ENCODE results near the gene ATXN10. TPM values are rescaled to one million over a fixed set of nuclear protein-coding genes. Genes with fewer than 3 reads are reported as not detected.

Gene ATXN10
- total and polyA plus RNA-seq, 2 of the 8 experiments (the other 6 are each of a cell fraction or from before 2014, with no cell fraction given): 134 to 210 TPM

DNA sequence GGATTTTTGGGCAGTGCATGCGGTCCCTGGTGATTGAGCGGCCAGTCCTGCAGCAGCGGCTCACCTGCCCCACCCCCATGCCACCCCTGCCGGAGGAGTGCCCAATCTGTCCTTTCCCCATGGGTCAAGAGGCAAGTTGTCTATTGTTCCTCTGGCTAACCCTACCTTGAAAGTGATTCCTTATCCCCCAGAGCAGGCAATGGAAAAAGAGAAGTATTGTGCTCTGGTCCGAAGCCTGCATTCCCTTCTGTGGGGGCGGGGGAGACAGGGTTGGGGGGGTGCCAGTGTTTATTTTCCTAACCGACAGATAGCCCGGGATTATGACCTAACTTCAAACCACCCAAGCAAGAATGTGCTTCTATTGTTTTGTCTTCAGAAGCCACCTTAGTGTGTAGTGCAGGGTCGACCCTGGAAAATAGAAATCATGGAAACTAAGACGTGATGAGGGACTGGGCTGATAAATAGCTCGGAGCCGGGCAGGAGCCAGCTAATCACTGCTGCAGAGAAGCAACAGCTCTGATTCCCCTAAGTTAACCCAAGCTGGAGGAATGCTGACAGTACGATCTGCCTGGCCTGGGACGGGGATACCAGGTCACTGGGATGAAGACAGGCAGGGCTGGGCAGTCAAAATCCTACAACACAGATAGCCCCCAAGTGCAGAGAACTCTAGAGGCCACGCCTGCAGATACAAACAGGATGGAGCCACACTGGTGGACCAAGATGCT, 38.7 kb upstream of the ATXN10 start:
- DNase-seq (ENCODE audit: low read depth in 1 of 2, low spot score in 2 of 2): no peak
- H2AFZ ChIP-seq (ENCODE audit: low read length): 0 out of 2 replicates have a peak overlapping the region, but pooled peaks have one; percentile 63
- no peak overlapping the region for H3K4me3 ChIP-seq (ENCODE audit: extremely low read depth in 1 of 4, insufficient read depth in 2 of 4, low read depth in 3 of 4, low read length in 4 of 4)
- peak overlapping the region; percentile 84 for H2BK12ac ChIP-seq (ENCODE audit: low read depth, low read length)
- no peak overlapping the region for H2BK120ac ChIP-seq (replicated peaks; ENCODE audit: low read depth, low read length)
- H3K23me2 ChIP-seq (ENCODE audit: low read depth, low read length): no peaks in the 10 kb centered on the region
- ChIA-PET POLR2A (ENCODE audit: partially characterized antibody) (interaction anchor here (0.6 to 1.6 kb wide), 4 partner anchors 8 to 234 kb away, joined by 3 to 4 read pairs (median 4); no protein-coding TSS in a partner anchor), CTCF (ENCODE audit: partially characterized antibody) (interaction anchor here (0.6 to 1.6 kb wide), 6 partner anchors 9 to 427 kb away, joined by 3 to 5 read pairs (median 4); no protein-coding TSS in a partner anchor)
- H4K91ac ChIP-seq (replicated peaks; ENCODE audit: insufficient read length, low read length): peak overlapping the region; percentile 85
- 52% methylated on average over 15 of the region's 15 CpGs; no CpG with 5 or more reads in 1 of the 2 experiments for WGBS, 2 experiments (ENCODE audit: extremely low coverage in 1 of 2, insufficient coverage in 1 of 2, insufficient read length in 1 of 2, insufficient replicate concordance in 2 of 2, low coverage in 1 of 2, low lambda C conversion rate in 2 of 2, missing lambda C conversion rate in 1 of 2)
- H3K4me1 ChIP-seq (replicated peaks in 1 of 4; ENCODE audit: control insufficient read depth in 3 of 4, insufficient read depth in 4 of 4, low read length in 3 of 4): peaks cover 22 to 31% (median 27%) of the 10 kb centered on the region in 4 experiments
- H3K18ac ChIP-seq (ENCODE audit: extremely low read depth, low read length): 0 out of 2 replicates have a peak overlapping the region, but pooled peaks have one; percentile 68
- no peaks in the 10 kb centered on the region for H3K36me3 ChIP-seq (ENCODE audit: control insufficient read depth in 2 of 4, insufficient read depth in 4 of 4, low read length in 3 of 4)
- H4K20me1 ChIP-seq (replicated peaks in 1 of 2; ENCODE audit: control insufficient read depth in 1 of 2, insufficient read depth in 2 of 2, low read length in 2 of 2): no peaks in the 10 kb centered on the region
- H3K4ac ChIP-seq (replicated peaks; ENCODE audit: insufficient read length, low read depth, low read length): no peak overlapping the region
- no peak overlapping the region for H3K14ac ChIP-seq (ENCODE audit: insufficient read length)
- no peak overlapping the region; the same call in 1 of the 2 replicates for H4K8ac ChIP-seq (ENCODE audit: extremely low read depth, insufficient read depth, low read length)
- no peaks in the 10 kb centered on the region; a peak in 3 of 7 replicates for H3K27me3 ChIP-seq (replicated peaks in 1 of 4; ENCODE audit: control insufficient read depth in 3 of 4, extremely low read depth in 1 of 4, insufficient read depth in 3 of 4, low read length in 3 of 4)
- H2BK15ac ChIP-seq (ENCODE audit: low read length): peak overlapping the region; percentile 50; the same call in 1 of the 2 replicates
- no peak overlapping the region for H3K27ac ChIP-seq (ENCODE audit: low read depth, low read length)
- peak overlapping the region; percentile 46; the same call in 1 of the 2 replicates for H2BK5ac ChIP-seq (ENCODE audit: low read depth, low read length)
- H3K4me2 ChIP-seq (ENCODE audit: insufficient read depth in 1 of 2, low read depth in 2 of 2, low read length in 2 of 2): peak overlapping the region in 1 of 2 experiments; percentile 47; a peak in 3 of 4 replicates
- no peaks in the 10 kb centered on the region for H3K9me3 ChIP-seq (ENCODE audit: insufficient read depth in 2 of 2, low read depth in 1 of 2, low read length in 1 of 2)
- no peak overlapping the region for H2AK5ac ChIP-seq (ENCODE audit: low read depth, low read length)
- TF ChIP-seq RAD21 (IDR thresholded peaks at IDR 0.05 in 1 of 2, conservative IDR thresholded peaks at IDR 0.05 in 1 of 2; ENCODE audit: low read depth in 2 of 2, low read length in 2 of 2): no peak
- TF ChIP-seq HDAC6 (IDR thresholded peaks at IDR 0.05; ENCODE audit: low read depth, low read length): no peak
- TF ChIP-seq GTF2F1 (IDR thresholded peaks at IDR 0.05; ENCODE audit: borderline replicate concordance, low read depth, low read length): no peak
- no peak for TF ChIP-seq SIRT6 (IDR thresholded peaks at IDR 0.05; ENCODE audit: low read length)
- peak; percentile 21 for TF ChIP-seq TAF7 (optimal IDR thresholded peaks at IDR 0.05; ENCODE audit: borderline replicate concordance, low read depth, low read length)
- no peak overlapping the region for H4K5ac ChIP-seq (ENCODE audit: insufficient read length, low read depth, low read length)
- no peak overlapping the region for H3K56ac ChIP-seq (replicated peaks; ENCODE audit: insufficient read length, low read depth, low read length)
- H3K23ac ChIP-seq (ENCODE audit: insufficient read length): no peak overlapping the region
- H3K79me2 ChIP-seq (ENCODE audit: control insufficient read depth in 1 of 2, insufficient read depth in 2 of 2, low read length in 2 of 2): no peaks in the 10 kb centered on the region
- FAIRE-seq: no peak
- no peaks in the 10 kb centered on the region for H3K79me1 ChIP-seq (ENCODE audit: low read depth, low read length)
- H3K9ac ChIP-seq (replicated peaks in 1 of 4; ENCODE audit: extremely low read depth in 1 of 4, low read depth in 3 of 4, low read length in 3 of 4): no peak overlapping the region
- H2BK20ac ChIP-seq (ENCODE audit: low read length): peak overlapping the region; percentile 66; the same call in 1 of the 2 replicates

Data from H1 (cell line).